ENCODE data around the gene EPDR1.

EPDR1 gene

DNA sequence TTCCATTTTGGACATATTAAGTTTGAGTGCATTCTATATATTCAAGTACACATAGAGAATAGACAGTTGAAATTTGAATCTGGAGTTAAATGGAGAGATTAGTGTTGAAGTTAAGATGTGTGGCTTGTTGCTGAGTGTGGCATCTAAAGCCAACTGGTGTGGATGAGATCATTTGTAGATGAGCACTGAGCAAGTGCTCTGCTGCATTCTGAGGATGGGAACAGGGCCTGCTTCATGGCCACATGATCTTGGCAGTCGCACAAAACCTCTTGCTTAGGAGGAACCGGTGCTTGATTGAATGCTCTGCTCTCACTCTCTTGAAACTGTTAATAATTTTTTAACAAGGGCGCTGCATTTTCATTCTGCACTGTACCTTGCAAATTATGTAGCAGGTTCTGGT, 62.0 kb downstream of the EPDR1 start:
- no peak for DNase-seq

DNA sequence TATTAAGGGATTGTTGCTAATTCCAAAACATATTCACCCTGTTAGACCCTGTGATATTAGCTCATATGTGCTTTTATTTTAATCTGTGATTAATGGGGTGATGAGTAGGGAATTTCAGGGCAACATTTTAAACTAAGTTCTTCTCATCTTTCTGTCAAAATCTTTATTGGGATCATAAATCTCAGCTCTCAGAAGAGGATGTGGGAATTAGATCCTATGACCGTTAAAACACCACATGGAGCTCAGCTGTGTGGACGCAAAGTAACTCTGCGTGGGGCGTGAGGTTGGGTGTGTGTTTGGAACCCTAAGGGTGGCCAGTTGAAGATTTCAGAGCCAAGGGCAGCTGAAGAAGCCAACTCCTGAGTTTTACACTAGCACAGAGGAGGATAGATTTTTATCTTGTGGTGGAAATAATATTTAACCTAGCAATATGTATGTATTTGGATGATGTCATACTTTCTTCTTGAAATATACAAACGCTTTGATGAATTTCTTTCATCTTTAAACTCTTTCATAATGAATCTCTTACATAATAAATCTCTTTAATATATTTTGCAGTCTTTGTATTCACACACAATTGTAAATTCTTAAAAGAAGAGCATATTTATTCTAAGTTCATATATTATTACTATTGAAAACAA, 64.4 kb downstream of the EPDR1 start:
- no peak for DNase-seq

DNA sequence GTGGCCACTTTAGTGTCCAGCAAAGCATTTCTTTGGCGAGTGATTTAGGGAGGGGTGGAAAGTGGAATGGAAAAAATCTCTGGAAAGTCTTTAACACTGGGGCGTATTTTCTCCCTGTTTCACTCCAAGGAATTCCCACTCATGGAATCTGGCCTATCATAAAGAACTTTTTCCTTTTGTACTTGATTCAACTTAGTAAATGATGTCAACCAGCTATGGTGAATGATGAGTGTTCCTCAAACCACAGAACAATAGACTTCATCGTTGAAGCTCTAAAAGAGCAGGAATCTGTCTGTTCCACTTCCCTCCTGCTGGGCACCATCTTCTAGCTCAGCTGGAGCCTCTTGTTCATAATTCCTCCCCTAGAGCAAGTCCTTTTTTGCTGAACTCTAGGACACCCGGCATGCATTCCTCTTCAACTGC, 66.5 kb downstream of the EPDR1 start:
- no peak for DNase-seq

DNA sequence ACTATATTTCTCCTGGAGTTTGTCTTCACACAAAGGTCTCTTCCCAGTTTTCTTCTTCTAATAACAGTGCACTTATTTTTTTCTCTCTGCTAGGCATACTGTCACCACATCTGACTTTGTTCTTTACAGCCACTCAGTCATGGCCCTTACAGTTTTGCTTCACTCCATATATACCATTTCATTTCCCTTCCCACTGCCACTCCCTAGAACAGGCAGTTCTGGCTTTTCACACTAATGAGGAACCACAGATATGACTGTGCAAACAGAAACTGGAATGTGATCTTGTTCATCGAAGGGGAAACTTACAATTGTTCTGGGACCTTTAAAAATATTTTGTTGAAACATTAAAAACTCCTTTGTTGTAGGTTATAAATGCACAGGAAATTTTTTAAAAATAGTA, 67.3 kb downstream of the EPDR1 start:
- DNase-seq = no peak

DNA sequence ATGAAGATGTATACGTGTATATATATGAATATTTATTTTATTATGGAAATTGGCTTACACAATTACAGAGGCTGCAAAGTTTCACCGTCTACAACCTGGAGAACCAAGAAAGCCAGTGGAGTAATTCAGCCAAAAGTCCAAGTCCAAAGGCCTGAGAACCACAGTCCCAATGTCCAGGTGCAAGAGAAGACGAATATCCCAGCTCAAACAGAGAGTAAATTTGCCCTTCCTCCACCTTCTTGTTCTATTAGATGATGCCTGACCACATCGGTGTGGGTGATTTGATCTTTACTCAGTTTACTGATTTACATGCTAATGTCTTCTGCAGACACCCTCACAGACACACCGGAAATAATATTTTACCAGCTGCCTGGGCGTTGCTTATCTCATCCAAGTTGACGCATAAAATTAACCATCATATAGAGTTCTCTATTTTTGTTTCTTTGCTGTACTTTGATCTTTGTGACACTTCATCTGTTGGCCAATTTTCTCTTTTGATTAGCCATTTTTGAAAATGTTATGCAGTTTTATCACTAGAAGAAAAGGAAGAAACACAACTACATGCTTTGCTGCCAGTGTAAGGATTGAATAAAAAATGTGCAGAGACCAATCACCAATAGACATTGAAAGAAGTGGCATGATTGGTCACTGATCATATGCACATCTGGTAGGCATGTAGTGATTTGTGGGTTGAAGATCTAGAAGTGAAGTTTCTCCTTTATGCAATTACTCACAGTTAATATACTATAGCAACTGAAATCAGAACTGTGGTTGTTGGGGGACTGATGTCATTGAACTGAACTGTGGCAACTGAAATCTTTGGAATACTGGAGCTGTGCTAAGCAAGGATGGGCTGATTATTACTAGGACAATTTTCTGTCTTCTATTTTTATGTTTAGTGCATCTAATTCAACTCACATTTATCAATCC, 68.5 kb downstream of the EPDR1 start:
- no peak for DNase-seq

DNA sequence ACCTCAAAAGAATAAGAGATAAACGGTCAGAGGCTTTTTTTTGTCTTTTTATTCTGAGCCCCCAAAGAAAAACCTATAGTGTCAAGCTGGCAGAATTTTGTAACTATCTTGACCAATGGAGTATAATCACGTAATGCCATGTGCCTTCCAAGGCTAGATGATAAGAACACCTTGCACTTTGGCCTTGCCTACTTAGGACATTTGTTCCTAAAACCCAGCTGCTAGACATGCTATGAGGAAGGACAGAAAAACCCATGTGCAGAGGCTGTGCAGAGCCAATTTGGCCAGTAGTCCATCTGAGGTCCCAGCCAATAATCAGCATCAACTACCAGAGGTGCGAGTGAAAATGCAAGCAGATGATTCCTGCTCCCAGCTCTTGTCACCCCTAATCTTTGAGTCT, 69.9 kb downstream of the EPDR1 start:
- DNase-seq = no peak

DNA sequence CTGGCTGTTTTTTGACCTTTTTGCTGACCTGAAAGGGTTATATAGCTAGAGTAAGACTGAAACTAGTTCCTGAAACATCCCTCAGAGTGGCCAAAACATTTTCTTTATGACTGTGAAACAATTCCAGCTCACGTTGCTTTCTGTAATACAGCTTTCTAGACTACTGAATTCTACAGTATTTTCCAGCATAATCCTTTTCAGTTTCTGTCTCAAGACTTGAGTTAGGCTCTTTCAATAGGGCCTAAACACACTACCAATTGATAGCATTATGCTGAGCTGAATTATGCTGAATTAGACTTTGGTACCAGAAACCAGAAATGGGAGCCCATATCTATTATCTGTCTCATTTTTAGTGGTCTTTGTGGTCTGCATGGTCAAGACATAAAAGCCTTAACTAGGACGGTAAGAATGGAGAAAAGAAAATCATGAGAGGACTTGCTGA, 72.6 kb downstream of the EPDR1 start:
- DNase-seq = no peak

DNA sequence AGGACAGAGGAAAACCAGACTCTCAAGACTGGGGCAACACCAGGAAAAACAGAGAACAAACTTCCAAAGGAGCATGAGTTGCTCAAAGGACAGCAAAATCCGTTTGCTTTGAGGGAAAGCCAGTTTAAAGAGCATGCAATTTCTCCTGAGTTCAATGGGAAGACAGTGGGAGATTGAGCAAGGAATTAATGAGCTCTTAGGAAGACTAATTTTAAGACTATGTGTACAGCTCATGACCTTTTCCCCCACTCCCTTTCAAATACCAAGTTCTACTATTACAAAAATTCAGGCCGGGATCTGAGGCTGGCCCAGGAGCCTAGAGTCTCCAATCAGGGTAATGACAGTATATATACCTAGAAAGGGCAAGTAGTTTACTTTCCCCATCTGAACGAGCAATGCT, 79.2 kb downstream of the EPDR1 start:
- DNase-seq = no peak

DNA sequence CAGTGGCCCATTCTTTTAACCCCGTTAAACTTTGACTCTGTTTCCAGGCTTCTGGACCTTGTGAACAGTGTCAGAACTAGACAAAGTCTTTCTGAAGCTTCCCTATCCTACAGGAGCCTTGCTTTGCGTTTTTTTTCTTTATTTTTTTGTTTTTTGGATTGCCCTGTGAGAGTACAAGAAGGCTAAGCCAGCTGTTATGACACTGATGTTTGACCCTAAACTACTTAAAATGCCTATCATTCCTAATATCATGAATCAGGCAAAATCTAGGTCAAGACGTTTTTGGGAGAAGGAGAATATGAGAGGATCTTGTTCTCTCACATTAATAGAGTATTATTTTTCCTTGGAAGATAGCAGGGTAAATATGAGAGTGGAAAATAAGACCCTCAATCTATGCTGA, 79.8 kb downstream of the EPDR1 start:
- DNase-seq = no peak
